ENCODE measurements around the gene PARVA.

PARVA gene

GRCh38 chr11:12508151-12508751 is 130.9 kb downstream of the PARVA start:
- Histone ChIP-seq H3K27me3 (no peaks in the 10 kb centered on the region), H3K9me3 (no peaks in the 10 kb centered on the region), H3K27ac (no peak overlapping the region), H3K4me3 (ENCODE audit: low read depth in 1 of 2, low read length in 1 of 2) (no peak overlapping the region), H3K4me1 (ENCODE audit: control insufficient read depth in 1 of 2, insufficient read depth in 1 of 2, low read depth in 1 of 2, low read length in 1 of 2) (no peaks in the 10 kb centered on the region), H3K36me3 (no peaks in the 10 kb centered on the region)
- no peak for TF ChIP-seq CTCF (IDR thresholded peaks at IDR 0.05)

GRCh38 chr11:12509371-12509770 is 132.0 kb downstream of the PARVA start:
- no peak for TF ChIP-seq CTCF (IDR thresholded peaks at IDR 0.05)
- Histone ChIP-seq H3K4me3 (ENCODE audit: low read depth in 1 of 2, low read length in 1 of 2) (no peak overlapping the region), H3K36me3 (no peaks in the 10 kb centered on the region), H3K27me3 (no peaks in the 10 kb centered on the region), H3K4me1 (ENCODE audit: control insufficient read depth in 1 of 2, insufficient read depth in 1 of 2, low read depth in 1 of 2, low read length in 1 of 2) (no peaks in the 10 kb centered on the region), H3K9me3 (no peaks in the 10 kb centered on the region), H3K27ac (no peak overlapping the region)

GRCh38 chr11:12512132-12512531 is 134.8 kb downstream of the PARVA start:
- H3K4me1 ChIP-seq (ENCODE audit: control insufficient read depth in 1 of 2, insufficient read depth in 1 of 2, low read depth in 1 of 2, low read length in 1 of 2), result no peaks in the 10 kb centered on the region
- H3K27ac ChIP-seq, result no peak overlapping the region
- TF ChIP-seq CTCF (IDR thresholded peaks at IDR 0.05), result no peak
- no peaks in the 10 kb centered on the region for H3K36me3 ChIP-seq
- no peaks in the 10 kb centered on the region for H3K9me3 ChIP-seq
- H3K4me3 ChIP-seq (ENCODE audit: low read depth in 1 of 2, low read length in 1 of 2), result no peak overlapping the region
- H3K27me3 ChIP-seq, result no peaks in the 10 kb centered on the region

- no peak for TF ChIP-seq CTCF (IDR thresholded peaks at IDR 0.05)
- Histone ChIP-seq H3K36me3 (no peaks in the 10 kb centered on the region), H3K27ac (no peak overlapping the region), H3K4me3 (ENCODE audit: low read depth in 1 of 2, low read length in 1 of 2) (no peak overlapping the region), H3K4me1 (ENCODE audit: control insufficient read depth in 1 of 2, insufficient read depth in 1 of 2, low read depth in 1 of 2, low read length in 1 of 2) (no peaks in the 10 kb centered on the region), H3K9me3 (no peaks in the 10 kb centered on the region), H3K27me3 (no peaks in the 10 kb centered on the region)
Observed at GRCh38 chr11:12512826-12513395, 135.5 kb downstream of the PARVA start.

GRCh38 chr11:12516387-12517105 is 139.2 kb downstream of the PARVA start:
- no peaks in the 10 kb centered on the region for H3K9me3 ChIP-seq
- H3K36me3 ChIP-seq, result no peaks in the 10 kb centered on the region
- no peaks in the 10 kb centered on the region for H3K27me3 ChIP-seq
- no peak overlapping the region for H3K27ac ChIP-seq
- no peak overlapping the region for H3K4me3 ChIP-seq (ENCODE audit: low read depth in 1 of 2, low read length in 1 of 2)
- no peak for TF ChIP-seq CTCF (IDR thresholded peaks at IDR 0.05)
- H3K4me1 ChIP-seq (ENCODE audit: control insufficient read depth in 1 of 2, insufficient read depth in 1 of 2, low read depth in 1 of 2, low read length in 1 of 2), result no peaks in the 10 kb centered on the region
